ENCODE results near the gene NCAN.

DNA sequence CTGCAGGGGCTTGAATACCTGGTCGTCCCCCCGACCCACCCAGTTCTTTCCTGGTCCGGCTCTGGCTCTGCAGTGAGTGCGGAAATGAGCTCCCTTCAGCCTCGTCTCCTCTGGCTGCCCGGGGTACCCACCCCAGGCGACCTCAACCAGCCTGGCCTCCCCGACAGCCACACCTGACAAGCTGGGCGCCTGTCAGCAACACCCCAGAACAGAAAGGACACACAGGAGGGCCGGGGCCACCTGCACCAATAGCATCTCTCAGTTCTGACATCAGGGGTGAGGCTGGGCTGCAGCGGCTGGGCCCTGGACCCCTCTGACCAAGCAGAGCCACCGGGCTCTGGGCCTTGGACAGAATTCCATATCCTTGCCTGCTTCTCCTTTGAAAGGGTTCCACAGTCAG is 88.9 kb downstream of the NCAN start:
- TF ChIP-seq, protein P1, sequence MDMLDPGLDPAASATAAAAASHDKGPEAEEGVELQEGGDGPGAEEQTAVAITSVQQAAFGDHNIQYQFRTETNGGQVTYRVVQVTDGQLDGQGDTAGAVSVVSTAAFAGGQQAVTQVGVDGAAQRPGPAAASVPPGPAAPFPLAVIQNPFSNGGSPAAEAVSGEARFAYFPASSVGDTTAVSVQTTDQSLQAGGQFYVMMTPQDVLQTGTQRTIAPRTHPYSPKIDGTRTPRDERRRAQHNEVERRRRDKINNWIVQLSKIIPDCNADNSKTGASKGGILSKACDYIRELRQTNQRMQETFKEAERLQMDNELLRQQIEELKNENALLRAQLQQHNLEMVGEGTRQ (IDR thresholded peaks at IDR 0.05; ENCODE audit: low read depth, low read length), result no peak
- TF ChIP-seq POLR2A (IDR thresholded peaks at IDR 0.05; ENCODE audit: low read depth, low read length) (no peak), NFE2L2 (IDR thresholded peaks at IDR 0.05; ENCODE audit: low read depth, low read length) (no peak), BHLHE40 (IDR thresholded peaks at IDR 0.05; ENCODE audit: low read depth, low read length) (no peak), RAD21 (IDR thresholded peaks at IDR 0.05; ENCODE audit: low read length) (no peak), FOS (IDR thresholded peaks at IDR 0.05; ENCODE audit: low read depth, low read length) (no peak), MAZ (IDR thresholded peaks at IDR 0.05; ENCODE audit: borderline replicate concordance, low read depth, low read length) (no peak), MXI1 (IDR thresholded peaks at IDR 0.05; ENCODE audit: borderline replicate concordance, low read depth, low read length) (no peak)
- TF ChIP-seq, protein P2, sequence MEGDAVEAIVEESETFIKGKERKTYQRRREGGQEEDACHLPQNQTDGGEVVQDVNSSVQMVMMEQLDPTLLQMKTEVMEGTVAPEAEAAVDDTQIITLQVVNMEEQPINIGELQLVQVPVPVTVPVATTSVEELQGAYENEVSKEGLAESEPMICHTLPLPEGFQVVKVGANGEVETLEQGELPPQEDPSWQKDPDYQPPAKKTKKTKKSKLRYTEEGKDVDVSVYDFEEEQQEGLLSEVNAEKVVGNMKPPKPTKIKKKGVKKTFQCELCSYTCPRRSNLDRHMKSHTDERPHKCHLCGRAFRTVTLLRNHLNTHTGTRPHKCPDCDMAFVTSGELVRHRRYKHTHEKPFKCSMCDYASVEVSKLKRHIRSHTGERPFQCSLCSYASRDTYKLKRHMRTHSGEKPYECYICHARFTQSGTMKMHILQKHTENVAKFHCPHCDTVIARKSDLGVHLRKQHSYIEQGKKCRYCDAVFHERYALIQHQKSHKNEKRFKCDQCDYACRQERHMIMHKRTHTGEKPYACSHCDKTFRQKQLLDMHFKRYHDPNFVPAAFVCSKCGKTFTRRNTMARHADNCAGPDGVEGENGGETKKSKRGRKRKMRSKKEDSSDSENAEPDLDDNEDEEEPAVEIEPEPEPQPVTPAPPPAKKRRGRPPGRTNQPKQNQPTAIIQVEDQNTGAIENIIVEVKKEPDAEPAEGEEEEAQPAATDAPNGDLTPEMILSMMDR (conservative IDR thresholded peaks at IDR 0.05; ENCODE audit: low read depth, low read length), result no peak
- TF ChIP-seq, protein P3, sequence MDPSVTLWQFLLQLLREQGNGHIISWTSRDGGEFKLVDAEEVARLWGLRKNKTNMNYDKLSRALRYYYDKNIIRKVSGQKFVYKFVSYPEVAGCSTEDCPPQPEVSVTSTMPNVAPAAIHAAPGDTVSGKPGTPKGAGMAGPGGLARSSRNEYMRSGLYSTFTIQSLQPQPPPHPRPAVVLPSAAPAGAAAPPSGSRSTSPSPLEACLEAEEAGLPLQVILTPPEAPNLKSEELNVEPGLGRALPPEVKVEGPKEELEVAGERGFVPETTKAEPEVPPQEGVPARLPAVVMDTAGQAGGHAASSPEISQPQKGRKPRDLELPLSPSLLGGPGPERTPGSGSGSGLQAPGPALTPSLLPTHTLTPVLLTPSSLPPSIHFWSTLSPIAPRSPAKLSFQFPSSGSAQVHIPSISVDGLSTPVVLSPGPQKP (IDR thresholded peaks at IDR 0.05; ENCODE audit: borderline replicate concordance, low read depth, low read length), result no peak
